ENCODE data around the gene MZT2B.
"Not testable (repeated sequence)": the region's sequence is repeated elsewhere in the genome, so short reads cannot be mapped to it uniquely, and the experiment has no call there.

Gene MZT2B

DNA sequence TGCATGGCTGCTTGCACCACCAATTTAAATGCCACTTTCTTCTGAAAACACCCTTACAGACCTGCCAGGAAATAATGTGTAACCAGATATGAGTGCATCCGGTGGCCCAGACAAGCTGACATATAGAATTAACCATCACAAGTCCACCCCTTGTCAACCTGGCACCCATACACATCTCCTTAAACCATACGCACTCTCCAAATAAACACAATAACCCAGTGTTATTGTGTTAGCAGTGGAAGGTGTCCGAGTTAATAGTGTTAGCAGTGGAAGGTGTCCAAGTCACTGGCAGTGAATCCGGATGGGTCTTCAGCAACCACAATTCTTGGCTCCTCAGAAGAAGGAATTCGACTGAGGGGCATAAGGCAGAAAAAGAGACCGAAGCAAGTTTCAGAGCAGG, 33.5 kb upstream of the MZT2B start:
- peaks cover 21% of the 10 kb centered on the region for H3K36me3 Mint-ChIP-seq
- ATAC-seq; H3K27ac Mint-ChIP-seq; H3K9me3 Mint-ChIP-seq; DNase-seq (ENCODE audit: low spot score in 2 of 2); H3K4me3 Mint-ChIP-seq; H3K4me1 Mint-ChIP-seq: not testable (repeated sequence)

- ATAC-seq (peak; percentile 4), DNase-seq (ENCODE audit: low spot score in 2 of 2) (no peak)
- Mint-ChIP-seq H3K27ac (no peak overlapping the region), H3K4me3 (no peak overlapping the region), H3K4me1 (no peaks in the 10 kb centered on the region), H3K36me3 (peaks cover 39% of the 10 kb centered on the region), H3K9me3 (no peaks in the 10 kb centered on the region)
These were observed 31.6 kb upstream of the MZT2B start for GRCh38 chr2:130150181-130151144.

DNA sequence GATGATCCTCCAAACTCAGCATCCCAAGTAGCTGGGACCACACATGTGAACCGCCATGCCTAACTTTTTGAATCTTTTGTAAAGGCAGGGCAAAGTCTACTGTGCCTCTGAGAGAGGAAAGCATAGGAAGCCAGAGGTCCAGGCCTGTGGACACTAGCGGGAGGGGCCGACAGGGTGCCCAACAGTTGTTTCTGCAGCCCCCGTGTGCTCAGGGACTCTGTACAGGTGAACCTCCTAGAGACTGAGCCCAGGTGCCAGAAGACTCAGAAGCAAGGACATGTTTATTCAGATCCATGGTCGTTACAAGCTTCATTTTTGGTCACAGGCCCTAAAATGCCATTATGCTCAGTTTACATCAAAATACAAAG, 30.9 kb upstream of the MZT2B start:
- peaks cover 39% of the 10 kb centered on the region for H3K36me3 Mint-ChIP-seq
- not testable (repeated sequence) for H3K4me3 Mint-ChIP-seq; ATAC-seq; H3K27ac Mint-ChIP-seq; H3K9me3 Mint-ChIP-seq; H3K4me1 Mint-ChIP-seq; DNase-seq (ENCODE audit: low spot score in 2 of 2)

- not testable (repeated sequence) for H3K27ac Mint-ChIP-seq; H3K4me1 Mint-ChIP-seq; ATAC-seq; H3K4me3 Mint-ChIP-seq; DNase-seq (ENCODE audit: low spot score in 2 of 2); H3K9me3 Mint-ChIP-seq
- peaks cover 39% of the 10 kb centered on the region for H3K36me3 Mint-ChIP-seq
These were observed 29.8 kb upstream of the MZT2B start for GRCh38 chr2:130152136-130152815.

GRCh38 chr2:130152816-130153595, 29.1 kb upstream of the MZT2B start:
- ATAC-seq, result no peak
- H3K9me3 Mint-ChIP-seq, result no peaks in the 10 kb centered on the region
- H3K4me3 Mint-ChIP-seq, result no peak overlapping the region
- peaks cover 6% of the 10 kb centered on the region for H3K4me1 Mint-ChIP-seq
- peaks cover 42% of the 10 kb centered on the region for H3K36me3 Mint-ChIP-seq
- no peak for DNase-seq (ENCODE audit: low spot score in 2 of 2)
- H3K27ac Mint-ChIP-seq, result no peak overlapping the region

DNA sequence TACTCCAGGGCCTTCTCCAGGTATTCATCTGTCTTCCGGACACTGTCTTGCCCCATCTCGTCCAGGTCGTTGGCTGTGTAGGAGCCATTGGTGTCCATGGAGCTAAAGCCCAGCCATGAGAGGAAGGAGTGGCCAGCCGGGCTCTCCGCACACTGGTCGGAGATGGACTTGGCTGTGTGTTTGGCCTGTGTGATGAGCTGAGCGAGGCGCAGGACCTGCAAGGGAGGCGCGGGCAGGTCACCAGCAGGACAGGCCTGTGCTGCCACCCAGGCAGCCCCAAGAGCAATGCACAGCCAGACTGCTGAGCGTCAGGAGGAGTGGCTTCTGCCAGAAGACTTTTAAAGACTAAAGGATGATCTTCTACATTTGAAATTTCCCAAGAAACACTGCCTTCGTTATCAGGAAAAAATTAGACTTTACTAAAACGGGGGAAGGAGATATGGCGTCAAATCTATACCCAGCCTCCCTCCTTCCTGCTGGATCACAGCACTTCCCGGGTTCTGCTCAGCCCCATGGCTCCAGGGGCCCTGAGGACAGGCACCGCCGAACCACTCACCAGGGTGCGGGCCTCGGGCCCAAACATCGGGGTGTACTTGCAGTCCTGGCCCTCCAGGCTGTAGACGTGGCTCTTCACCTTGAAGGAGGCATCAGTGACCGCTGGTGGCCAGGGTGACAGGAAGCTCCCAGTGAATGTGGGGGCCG, 28.2 kb upstream of the MZT2B start:
- not testable (repeated sequence) for ATAC-seq; DNase-seq (ENCODE audit: low spot score in 2 of 2); H3K27ac Mint-ChIP-seq; H3K9me3 Mint-ChIP-seq; H3K4me3 Mint-ChIP-seq
- Mint-ChIP-seq H3K4me1 (peaks cover 14% of the 10 kb centered on the region), H3K36me3 (peaks cover 51% of the 10 kb centered on the region)

- Mint-ChIP-seq H3K36me3 (peaks cover 55% of the 10 kb centered on the region), H3K4me1 (peaks cover 14% of the 10 kb centered on the region)
- DNase-seq (ENCODE audit: low spot score in 2 of 2); ATAC-seq; H3K4me3 Mint-ChIP-seq; H3K27ac Mint-ChIP-seq; H3K9me3 Mint-ChIP-seq: not testable (repeated sequence)
These were observed 27.7 kb upstream of the MZT2B start for GRCh38 chr2:130154423-130154770.

DNA sequence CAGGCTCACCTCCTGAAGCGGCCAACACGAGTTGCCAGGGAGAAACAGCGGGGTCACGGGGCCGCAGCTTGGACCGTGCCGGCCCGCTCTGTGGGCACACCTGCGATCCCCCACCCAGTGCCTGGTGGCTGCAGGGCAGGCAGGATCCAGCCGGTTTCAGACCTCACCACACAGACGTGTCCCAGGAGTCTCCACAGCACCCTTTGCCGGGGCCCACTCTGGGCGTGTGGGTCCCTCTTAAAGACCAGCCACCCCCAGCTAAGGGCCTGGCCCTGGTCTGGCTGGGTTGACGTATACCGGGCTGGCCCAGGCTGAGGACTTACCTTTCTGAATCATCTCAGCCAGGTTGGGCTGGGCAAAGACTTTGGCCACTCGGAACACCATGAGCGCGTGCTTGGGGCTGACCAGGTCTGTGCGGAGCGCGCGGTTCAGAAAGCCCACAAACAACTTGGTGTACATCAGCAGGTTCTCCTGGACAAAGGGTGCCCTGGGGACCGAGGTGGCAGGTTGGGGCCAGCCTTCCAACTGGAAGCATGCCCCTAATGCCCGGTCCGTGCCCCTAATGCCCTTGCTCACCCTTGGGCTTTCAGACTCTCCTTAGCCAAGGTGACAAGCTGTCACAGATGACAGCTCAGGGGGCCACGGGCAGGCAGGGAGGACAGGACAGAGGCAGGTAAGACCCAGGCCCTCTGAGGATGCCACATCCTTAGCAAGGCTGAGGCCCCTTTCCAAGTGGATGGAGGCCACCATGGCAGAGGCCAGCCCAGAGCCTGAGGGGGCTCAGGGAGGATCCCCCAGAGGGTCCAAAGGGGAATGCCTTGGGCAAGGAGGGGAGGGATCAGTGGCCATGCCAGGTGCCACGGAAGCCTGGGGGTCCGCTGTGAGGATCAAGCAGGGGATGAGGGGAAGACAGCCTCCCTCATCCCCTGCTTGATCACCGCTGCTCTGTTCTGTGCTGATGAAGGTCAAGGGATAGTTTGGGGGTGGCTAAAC, 27.0 kb upstream of the MZT2B start:
- Mint-ChIP-seq H3K4me3 (no peak overlapping the region), H3K27ac (peak overlapping the region; percentile 80), H3K4me1 (peaks cover 18% of the 10 kb centered on the region), H3K36me3 (peaks cover 60% of the 10 kb centered on the region), H3K9me3 (no peaks in the 10 kb centered on the region)
- DNase-seq (ENCODE audit: low spot score in 2 of 2), result no peak
- ATAC-seq, result no peak

GRCh38 chr2:130155956-130156623, 26.0 kb upstream of the MZT2B start:
- H3K27ac Mint-ChIP-seq; DNase-seq (ENCODE audit: low spot score in 2 of 2); H3K4me3 Mint-ChIP-seq; H3K9me3 Mint-ChIP-seq; ATAC-seq: not testable (repeated sequence)
- Mint-ChIP-seq H3K36me3 (peaks cover 54% of the 10 kb centered on the region), H3K4me1 (peaks cover 22% of the 10 kb centered on the region)

DNA sequence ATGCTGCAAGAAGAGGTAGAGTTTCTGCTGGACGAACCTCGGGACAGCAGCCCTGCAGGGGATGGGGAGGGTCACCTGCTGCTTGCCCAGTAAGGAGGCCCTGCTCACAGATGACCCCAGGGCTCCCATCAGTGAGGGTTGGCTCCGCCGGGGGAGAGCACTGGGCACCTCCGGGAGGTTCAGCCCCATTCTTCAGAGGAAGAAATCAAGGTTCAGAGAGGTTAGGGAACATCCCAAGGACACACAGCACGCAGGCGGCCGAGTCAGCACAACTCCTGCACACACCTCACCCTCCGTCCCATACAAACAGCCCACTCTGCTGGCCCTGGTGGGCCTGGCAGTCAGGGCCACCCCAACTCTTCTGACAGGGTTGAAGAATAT, 25.4 kb upstream of the MZT2B start:
- ATAC-seq (no peak), DNase-seq (ENCODE audit: low spot score in 2 of 2) (no peak)
- Mint-ChIP-seq H3K4me1 (peaks cover 22% of the 10 kb centered on the region), H3K27ac (no peak overlapping the region), H3K9me3 (no peaks in the 10 kb centered on the region), H3K36me3 (peaks cover 54% of the 10 kb centered on the region), H3K4me3 (no peak overlapping the region)

- ATAC-seq, result peak; percentile 6
- Mint-ChIP-seq H3K27ac (peak overlapping the region; percentile 88), H3K36me3 (peaks cover 57% of the 10 kb centered on the region), H3K4me1 (peaks cover 22% of the 10 kb centered on the region)
- not testable (repeated sequence) for DNase-seq (ENCODE audit: low spot score in 2 of 2); H3K9me3 Mint-ChIP-seq; H3K4me3 Mint-ChIP-seq
These were observed 24.7 kb upstream of the MZT2B start for GRCh38 chr2:130157354-130157753.

- H3K4me3 Mint-ChIP-seq; H3K9me3 Mint-ChIP-seq; DNase-seq (ENCODE audit: low spot score in 2 of 2): not testable (repeated sequence)
- Mint-ChIP-seq H3K4me1 (peaks cover 22% of the 10 kb centered on the region), H3K27ac (peak overlapping the region; percentile 88), H3K36me3 (peaks cover 58% of the 10 kb centered on the region)
- ATAC-seq, result peak; percentile 74
These were observed 24.1 kb upstream of the MZT2B start for GRCh38 chr2:130157825-130158514.

- Mint-ChIP-seq H3K4me3 (no peak overlapping the region), H3K36me3 (peaks cover 57% of the 10 kb centered on the region)
These were observed 23.4 kb upstream of the MZT2B start for GRCh38 chr2:130158631-130159030.

More at GRCh38 chr2:130158631-130159030, 23.4 kb upstream of the MZT2B start:
- peak overlapping the region; percentile 88 for H3K27ac Mint-ChIP-seq
- H3K4me1 Mint-ChIP-seq, result peaks cover 22% of the 10 kb centered on the region
- ATAC-seq, result no peak
- no peak for DNase-seq (ENCODE audit: low spot score in 2 of 2)
- H3K9me3 Mint-ChIP-seq, result no peaks in the 10 kb centered on the region
